NCI-H460 (cell line): Measurements from ENCODE around the gene CMTM8. TPM values are rescaled to one million over a fixed set of nuclear protein-coding genes. Genes with fewer than 3 reads are reported as not detected.

Experiments used
- DNase-seq: peaks from one replicate; pipeline ENCODE4 v3.0.0-alpha.2; 2016; ENCODE audit warnings: low read depth; ENCODE audit errors: extremely low read depth
- total RNA-seq: library from RNA; depleted of rRNA; stranded (reverse); fragments of >200 nt; shearing (Covaris generic); gene quantifications from 2 replicates; pipeline ENCODE4 v1.2.3, GENCODE V29; 2014

Gene CMTM8
- total RNA-seq, 1 experiment from 2014 or later: 4.9 TPM

GRCh38 chr3:32303977-32304881, 65.7 kb downstream of the CMTM8 start:
- no peak for DNase-seq

GRCh38 chr3:32305361-32305876, 66.9 kb downstream of the CMTM8 start:
- no peak for DNase-seq

- DNase-seq: no peak
These were observed 67.6 kb downstream of the CMTM8 start for GRCh38 chr3:32306072-32306471.

- no peak for DNase-seq
These were observed 69.1 kb downstream of the CMTM8 start for GRCh38 chr3:32307591-32307990.

GRCh38 chr3:32308378-32308777, 69.9 kb downstream of the CMTM8 start:
- no peak for DNase-seq

- no peak for DNase-seq
These were observed 71.3 kb downstream of the CMTM8 start for GRCh38 chr3:32309654-32310242.

GRCh38 chr3:32310336-32310735, 71.9 kb downstream of the CMTM8 start:
- DNase-seq: no peak

GRCh38 chr3:32310918-32311839, 72.7 kb downstream of the CMTM8 start:
- no peak for DNase-seq

GRCh38 chr3:32312251-32312650, 73.8 kb downstream of the CMTM8 start:
- DNase-seq: no peak

GRCh38 chr3:32313169-32313568, 74.7 kb downstream of the CMTM8 start:
- no peak for DNase-seq

GRCh38 chr3:32313723-32314473, 75.4 kb downstream of the CMTM8 start:
- DNase-seq: no peak

GRCh38 chr3:32315441-32315840, 77.0 kb downstream of the CMTM8 start:
- no peak for DNase-seq

GRCh38 chr3:32316319-32316718, 77.8 kb downstream of the CMTM8 start:
- no peak for DNase-seq

- DNase-seq: no peak
These were observed 78.5 kb downstream of the CMTM8 start for GRCh38 chr3:32316976-32317375.

- DNase-seq: no peak
These were observed 81.1 kb downstream of the CMTM8 start for GRCh38 chr3:32319607-32320006.

GRCh38 chr3:32320080-32320479, 81.6 kb downstream of the CMTM8 start:
- no peak for DNase-seq

GRCh38 chr3:32321095-32321790, 82.8 kb downstream of the CMTM8 start:
- no peak for DNase-seq

GRCh38 chr3:32322311-32322710, 83.8 kb downstream of the CMTM8 start:
- DNase-seq: no peak

- no peak for DNase-seq
These were observed 85.1 kb downstream of the CMTM8 start for GRCh38 chr3:32323604-32324003.

- DNase-seq: no peak
These were observed 86.7 kb downstream of the CMTM8 start for GRCh38 chr3:32325201-32325600.
